HepG2 (cell line): ENCODE measurements around the gene DPM2. TPM values are rescaled to one million over a fixed set of nuclear protein-coding genes. Genes with fewer than 3 reads are reported as not detected.

Source experiments
- ATAC-seq: fragments of 200-7000 bp; cut with Tn5 transposase; 3 replicates; pipeline ENCODE4 v1.9.1; 2020; ENCODE audit warnings: mild to moderate bottlenecking, moderate library complexity
- BruUV-seq: library from RNA; stranded (reverse); fragments of 400-500 nt; replicated peaks from 2 replicates; lab custom pipeline; 2021; lab: Mats Ljungman, UMichigan
- CTCF ChIA-PET: fragments of 300-600 bp; formaldehyde crosslinking; extraction: SDS; loops from one replicate; lab custom pipeline; 2021; ENCODE audit warnings: low total read pairs, inconsistent platforms, low intra/inter-chr PET ratio; lab: Yijun Ruan, JAX
- POLR2A ChIA-PET: fragments of 350-600 bp; sonication (Branson Sonifier 250); formaldehyde crosslinking; loops from one replicate; lab custom pipeline; 2020; ENCODE audit warnings: antibody characterized with exemption, inconsistent platforms; lab: Yijun Ruan, JAX
- DNase-seq: peaks from one replicate; pipeline ENCODE4 v3.0.0-alpha.2; 2015; ENCODE audit warnings: low spot score
- FAIRE-seq: peaks from 3 replicates; lab custom pipeline; 2011; peaks lifted over from hg19 to GRCh38; lab: Jason Lieb, UNC
- H2AFZ ChIP-seq: one replicate; pipeline ENCODE4 v1.6.1; 2011; ENCODE audit warnings: low read length, inconsistent platforms
- H3K27ac ChIP-seq: fragments of 300-600 bp; 3 replicates; pipeline ENCODE4 v1.8.0; 2011; ENCODE audit warnings: mixed run types, mild to moderate bottlenecking, mixed read lengths, low read length, inconsistent platforms; ENCODE audit not compliant: insufficient read depth; ENCODE audit errors: extremely low read length
- H3K27me3 ChIP-seq, 2 experiments: fragments of 200-600 bp in 1 of 2; 2 replicates in 1 of 2; 3 replicates in 1 of 2; pipeline versions ENCODE4 v1.6.0 to v1.8.0; 2011; ENCODE audit warnings: low read length in 2 of 2, mild to moderate bottlenecking in 2 of 2, moderate library complexity in 2 of 2, inconsistent platforms in 1 of 2; ENCODE audit not compliant: insufficient read depth in 2 of 2, control insufficient read depth in 1 of 2
- H3K36me3 ChIP-seq, 2 experiments: fragments of 200-600 bp in 1 of 2; replicated peaks in 1 of 2; 2 replicates in 1 of 2; 3 replicates in 1 of 2; pipeline versions ENCODE4 v1.5.1 to v1.8.0; 2011; ENCODE audit warnings: low read length in 2 of 2, inconsistent platforms in 1 of 2; ENCODE audit not compliant: insufficient read depth in 2 of 2, control insufficient read depth in 1 of 2
- H3K4me1 ChIP-seq: 2 replicates; pipeline ENCODE4 v1.5.1; 2012; ENCODE audit warnings: low read length, inconsistent platforms; ENCODE audit not compliant: insufficient read depth
- H3K4me2 ChIP-seq: 2 replicates; pipeline ENCODE4 v1.6.0; 2011; ENCODE audit warnings: low read depth, low read length, inconsistent platforms
- H3K4me3 ChIP-seq, 3 experiments: fragments of 200-600 bp in 1 of 3; sonication (generic), shearing (Covaris generic) in 1 of 3; replicated peaks in 1 of 3; 2 replicates each; pipeline ENCODE4 v1.5.1; 2011 to 2016; ENCODE audit warnings: low read length in 3 of 3, inconsistent platforms in 2 of 3, low read depth in 2 of 3, mild to moderate bottlenecking in 2 of 3, control low read depth in 1 of 3, mixed read lengths in 1 of 3; ENCODE audit not compliant: insufficient read depth in 1 of 3
- H3K79me2 ChIP-seq: one replicate; pipeline ENCODE4 v1.6.1; 2011; ENCODE audit warnings: low read length, inconsistent platforms; ENCODE audit not compliant: insufficient read depth
- H3K9ac ChIP-seq: 2 replicates; pipeline ENCODE4 v1.6.0; 2011; ENCODE audit warnings: mild to moderate bottlenecking, low read depth, low read length, inconsistent platforms; ENCODE audit not compliant: insufficient read depth
- H3K9me3 ChIP-seq: 2 replicates; pipeline ENCODE4 v1.5.1; 2012; ENCODE audit warnings: mild to moderate bottlenecking, low read length
- H4K20me1 ChIP-seq: 2 replicates; pipeline ENCODE4 v1.6.0; 2011; ENCODE audit warnings: inconsistent platforms, mild to moderate bottlenecking, low read length, moderate library complexity; ENCODE audit not compliant: insufficient read depth
- ARID5B ChIP-seq: IDR thresholded peaks from 2 replicates; pipeline ENCODE4 v1.4.0; 2020; ENCODE audit warnings: mild to moderate bottlenecking, missing genetic modification reagents
- HOXA7 ChIP-seq: sonication (generic); formaldehyde crosslinking; IDR thresholded peaks from 2 replicates; pipeline ENCODE4 v1.8.1; 2022; ENCODE audit warnings: mild to moderate bottlenecking, missing genetic modification reagents, moderate library complexity
- RXRA ChIP-seq: sonication (generic); formaldehyde crosslinking; IDR thresholded peaks from 2 replicates; pipeline ENCODE4 v1.5.1; 2020; ENCODE audit warnings: missing genetic modification reagents
- SAFB2 ChIP-seq: sonication (generic); formaldehyde crosslinking; IDR thresholded peaks from 2 replicates; pipeline ENCODE4 v1.5.1; 2020; ENCODE audit warnings: missing genetic modification reagents, low read depth, mild to moderate bottlenecking, borderline replicate concordance
- WGBS: methylation state at CpG from one replicate; pipeline ENCODE4 v1.1.6; 2017; ENCODE audit warnings: low lambda C conversion rate; 5-methylcytosine and 5-hydroxymethylcytosine counted together
- in situ Hi-C: cut with HindIII; loops from 2 replicates; pipeline ENCODE4 v1.10.0; 2017; ENCODE audit warnings: low pct_unique_long_range_greater_than_20kb; ENCODE audit not compliant: extremely low pct_ligation_motif_present
- intact Hi-C: fragments of 100-400 bp; cut with micrococcal nuclease; formaldehyde crosslinking; loops from one replicate; pipeline ENCODE4 v1.10.0; 2022; ENCODE audit not compliant: unreplicated experiment
- polyA plus RNA-seq, 8 experiments: library from polyadenylated mRNA; depleted of rRNA in 3 of 8; stranded (reverse) in 7 of 8; unstranded in 1 of 8; fragments of >200 nt; fragmentation: Illumina TruSeq in 4 of 8; extraction: Trizol in 4 of 8; gene quantifications; 2 replicates each; pipeline versions ENCODE4 v1.2.1 to v1.2.3, GENCODE V29; 2011 to 2016; ENCODE audit warnings: low read depth in 4 of 8, missing spikeins in 1 of 8, mixed read lengths in 1 of 8; ENCODE audit not compliant: insufficient read depth in 1 of 8
- total RNA-seq, 5 experiments: library from RNA; depleted of rRNA; stranded (reverse); fragments of >200 nt; fragmentation: Illumina TruSeq; extraction: Trizol; gene quantifications; 2 replicates each; pipeline ENCODE4 v1.2.3, GENCODE V29; 2016; ENCODE audit warnings: low read depth in 1 of 5
- TF ChIP-seq, protein P1 (sequence below): sonication (generic); formaldehyde crosslinking; IDR thresholded peaks from 2 replicates; pipeline ENCODE4 v1.5.1; 2020; ENCODE audit warnings: missing genetic modification reagents, mild to moderate bottlenecking, borderline replicate concordance

Gene DPM2
- total and polyA plus RNA-seq, 2 of the 13 experiments (the other 11 are each of a cell fraction or from before 2014, with no cell fraction given), result 24.8 to 35.3 TPM

GRCh38 chr9:127895811-127896210, 41.8 kb downstream of the DPM2 start:
- ChIA-PET CTCF (no interaction called here), POLR2A (interaction anchor here (1.6 kb wide), 1 partner anchor 8 kb away, joined by 7 read pairs; no protein-coding TSS in a partner anchor)
- Histone ChIP-seq H3K4me3 (0 out of 6 replicates have a peak overlapping the region, but pooled peaks of 1 of the 3 experiments have one; percentile 67), H3K9me3 (peaks cover 17% of the 10 kb centered on the region), H3K27me3 (no peaks in the 10 kb centered on the region), H3K4me1 (peaks cover 40% of the 10 kb centered on the region), H2AFZ (no peak overlapping the region), H3K27ac (peak overlapping the region; percentile 92), H3K79me2 (peaks cover 19% of the 10 kb centered on the region), H4K20me1 (no peaks in the 10 kb centered on the region), H3K9ac (peak overlapping the region; percentile 75; the same call in 1 of the 2 replicates), H3K4me2 (peak overlapping the region; percentile 86; the same call in 1 of the 2 replicates), H3K36me3 (peaks cover 27 to 46% of the 10 kb centered on the region in 2 experiments)
- no peak for TF ChIP-seq SAFB2
- TF ChIP-seq HOXA7 (CRISPR knock-in tag), result no peak
- TF ChIP-seq, protein P1, sequence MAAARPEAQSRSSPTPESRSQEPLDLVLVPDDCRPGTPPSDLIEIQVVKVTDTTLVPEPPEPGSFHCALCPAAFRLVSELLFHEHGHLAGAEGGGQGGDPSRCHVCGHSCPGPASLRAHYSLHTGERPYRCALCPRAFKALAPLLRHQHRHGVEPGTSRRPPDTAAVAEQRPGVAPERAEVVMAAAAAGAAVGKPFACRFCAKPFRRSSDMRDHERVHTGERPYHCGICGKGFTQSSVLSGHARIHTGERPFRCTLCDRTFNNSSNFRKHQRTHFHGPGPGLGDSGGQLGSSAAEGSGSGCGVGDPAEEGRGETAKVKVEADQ, result no peak
- TF ChIP-seq ARID5B (CRISPR knock-in tag), result no peak
- TF ChIP-seq RXRA, result no peak
- 98% methylated on average over 8 of the region's 8 CpGs for WGBS
- no peak for DNase-seq
- in situ Hi-C loops, result no loop called here
- no TSS peak for BruUV-seq
- no peak for FAIRE-seq
- no peak for ATAC-seq
- intact Hi-C loops, result no loop called here
